GM12878 (cell line): Measurements from ENCODE around the gene FAT4. TPM values are rescaled to one million over a fixed set of nuclear protein-coding genes. Genes with fewer than 3 reads are reported as not detected.

Source experiments
- ATAC-seq: fragments of 200-7000 bp; cut with Tn5 transposase; 3 replicates; pipeline ENCODE4 v1.9.1; 2020; ENCODE audit warnings: mild to moderate bottlenecking, moderate library complexity
- BruUV-seq: library from RNA; stranded (reverse); fragments of 400-500 nt; replicated peaks from 2 replicates; lab custom pipeline; 2021; lab: Mats Ljungman, UMichigan
- CTCF ChIA-PET: fragments of 300-600 bp; sonication (Branson Sonifier 250); formaldehyde crosslinking; extraction: SDS; loops from one replicate; lab custom pipeline; 2021; ENCODE audit warnings: inconsistent platforms; lab: Yijun Ruan, JAX
- POLR2A ChIA-PET: fragments of 350-600 bp; formaldehyde crosslinking; extraction: SDS; loops from one replicate; lab custom pipeline; 2021; ENCODE audit warnings: inconsistent platforms; lab: Charles Lee
- RAD21 ChIA-PET: fragments of 300-600 bp; sonication (Branson Sonifier 250); formaldehyde crosslinking; loops from one replicate; lab custom pipeline; 2023; ENCODE audit warnings: antibody characterized with exemption; ENCODE audit not compliant: unreplicated experiment; lab: Charles Lee
- SMC1A ChIA-PET: fragments of 300-600 bp; sonication (Branson Sonifier 250); formaldehyde crosslinking; loops from one replicate; lab custom pipeline; 2023; ENCODE audit not compliant: unreplicated experiment, uncharacterized antibody; lab: Charles Lee
- DNase-seq: peaks from one replicate; pipeline ENCODE4 v3.0.0-alpha.2; 2011; ENCODE audit warnings: low read depth, low spot score
- FAIRE-seq: peaks from 3 replicates; lab custom pipeline; 2011; peaks lifted over from hg19 to GRCh38; lab: Jason Lieb, UNC
- H2AFZ ChIP-seq: 2 replicates; pipeline ENCODE4 v1.6.0; 2011; ENCODE audit warnings: low read depth, low read length, control low read depth; ENCODE audit not compliant: control insufficient read depth
- H3K27ac ChIP-seq: 2 replicates; pipeline ENCODE4 v1.5.1; 2011; ENCODE audit warnings: control low read depth; ENCODE audit not compliant: control insufficient read depth, insufficient read depth
- H3K27me3 ChIP-seq, 2 experiments: replicated peaks in 1 of 2; 2 replicates each; pipeline versions ENCODE4 v1.6.0 to v1.6.1; 2011; ENCODE audit warnings: low read length in 1 of 2; ENCODE audit not compliant: control insufficient read depth in 2 of 2, insufficient read depth in 2 of 2
- H3K36me3 ChIP-seq, 2 experiments: 2 replicates each; pipeline ENCODE4 v1.5.1; 2011; ENCODE audit warnings: low read length in 1 of 2; ENCODE audit not compliant: control insufficient read depth in 2 of 2, insufficient read depth in 2 of 2
- H3K4me1 ChIP-seq: 2 replicates; pipeline ENCODE4 v1.6.1; 2011; ENCODE audit warnings: mild to moderate bottlenecking, low read length, moderate library complexity, mixed read lengths; ENCODE audit not compliant: control insufficient read depth, insufficient read depth
- H3K4me2 ChIP-seq: 2 replicates; pipeline ENCODE4 v1.6.0; 2011; ENCODE audit warnings: control low read depth; ENCODE audit not compliant: control insufficient read depth, insufficient read depth
- H3K4me3 ChIP-seq: fragments of 200-600 bp; sonication (generic); 2 replicates; pipeline ENCODE4 v1.5.1; 2016
- H3K79me2 ChIP-seq: 2 replicates; pipeline ENCODE4 v1.6.0; 2011; ENCODE audit warnings: low read length; ENCODE audit not compliant: control insufficient read depth, insufficient read depth
- H3K9ac ChIP-seq: 2 replicates; pipeline ENCODE4 v1.8.0; 2011; ENCODE audit warnings: low read length, control low read depth, mixed read lengths; ENCODE audit not compliant: control insufficient read depth, insufficient read depth
- H3K9me3 ChIP-seq: replicated peaks from 3 replicates; pipeline ENCODE4 v1.5.1; 2011; ENCODE audit warnings: mild to moderate bottlenecking, low read length; ENCODE audit not compliant: control insufficient read depth, insufficient read depth
- H4K20me1 ChIP-seq: 2 replicates; pipeline ENCODE4 v1.6.0; 2011; ENCODE audit not compliant: control insufficient read depth, insufficient read depth
- FOXK2 ChIP-seq: fragments of 450-650 bp; IDR thresholded peaks from 2 replicates; pipeline ENCODE4 v1.6.1; 2017; ENCODE audit warnings: mild to moderate bottlenecking, moderate library complexity
- WRNIP1 ChIP-seq: IDR thresholded peaks from 2 replicates; pipeline ENCODE4 v1.6.1; 2011; ENCODE audit warnings: low read depth, low read length, improper control_type of control experiment, borderline replicate concordance
- WGBS: methylation state at CpG from one replicate; pipeline ENCODE4 v1.1.6; 2016; ENCODE audit warnings: low lambda C conversion rate; ENCODE audit not compliant: insufficient replicate concordance, insufficient coverage; ENCODE audit errors: missing lambda C conversion rate; 5-methylcytosine and 5-hydroxymethylcytosine counted together
- in situ Hi-C: fragments of 300-500 bp; cut with MboI; formaldehyde crosslinking; loops from 9 replicates; pipeline ENCODE4 v1.14.3; 2018; ENCODE audit warnings: mixed read lengths
- intact Hi-C: fragments of 100-400 bp; cut with micrococcal nuclease; formaldehyde crosslinking; loops from one replicate; pipeline ENCODE4 v1.14.2; 2022; ENCODE audit not compliant: unreplicated experiment
- polyA plus RNA-seq, 11 experiments: library from polyadenylated mRNA; depleted of rRNA in 4 of 11; unstranded in 6 of 11; stranded (reverse) in 5 of 11; fragments of >200 nt; fragmentation: Nextera tagmentation in 4 of 11; fragmentation: Illumina TruSeq in 1 of 11; extraction: Ambion mirVana in 4 of 11; extraction: Trizol in 1 of 11; gene quantifications; 1 replicate in 1 of 11; 2 replicates in 10 of 11; pipeline versions ENCODE4 v1.2.1 to v1.2.3, GENCODE V29; 2011 to 2016; ENCODE audit warnings: inconsistent platforms in 2 of 11, missing spikeins in 2 of 11, low read depth in 1 of 11
- total RNA-seq, 4 experiments: library from RNA; depleted of rRNA in 3 of 4; stranded (reverse); fragments of >200 nt in 3 of 4; fragmentation: Illumina TruSeq in 1 of 4; extraction: Trizol in 1 of 4; gene quantifications; 2 replicates each; pipeline versions ENCODE4 v1.2.1 to v1.2.3, GENCODE V29; 2013 to 2021
- TF ChIP-seq, protein P1 (sequence below): IDR thresholded peaks from 2 replicates; pipeline ENCODE4 v1.6.1; 2011; ENCODE audit warnings: borderline replicate concordance, low read depth, mild to moderate bottlenecking, moderate library complexity, low read length; ENCODE audit not compliant: insufficient read depth, poor library complexity, severe bottlenecking

Gene FAT4
- total and polyA plus RNA-seq, 10 of the 15 experiments (the other 5 are each of a cell fraction or from before 2014, with no cell fraction given), result 0.03 TPM; not detected in 9

DNA sequence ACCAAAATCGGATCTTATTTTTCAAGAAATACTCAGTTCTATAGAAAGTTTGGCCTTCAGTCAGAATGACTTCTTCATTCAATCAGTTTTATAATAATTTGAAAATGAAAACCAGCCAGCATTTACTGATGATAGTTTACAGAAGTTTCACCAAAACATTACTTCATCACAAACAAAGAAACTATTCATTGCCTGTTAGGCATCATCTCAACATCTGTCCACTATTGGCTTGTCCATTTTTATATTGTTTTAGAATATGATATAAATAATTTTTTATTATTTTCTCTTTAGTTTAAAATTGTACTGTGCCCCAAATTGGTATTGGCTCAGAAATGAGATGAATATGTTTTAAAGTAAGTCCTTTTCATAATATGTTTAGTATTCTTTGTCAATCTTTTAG, 38.4 kb downstream of the FAT4 start:
- WGBS, result 8% methylated on average over 1 of the region's 1 CpG
- FAIRE-seq (no peak), ATAC-seq (no peak), DNase-seq (no peak)
- Histone ChIP-seq H3K4me2 (no peak overlapping the region), H3K4me1 (no peaks in the 10 kb centered on the region), H4K20me1 (no peaks in the 10 kb centered on the region), H2AFZ (no peak overlapping the region), H3K9ac (no peak overlapping the region), H3K79me2 (no peaks in the 10 kb centered on the region), H3K36me3 (no peaks in the 10 kb centered on the region), H3K27me3 (no peaks in the 10 kb centered on the region), H3K9me3 (no peaks in the 10 kb centered on the region), H3K27ac (no peak overlapping the region), H3K4me3 (no peak overlapping the region)
- RAD21 ChIA-PET, result no interaction called here
- SMC1A ChIA-PET, result no interaction called here
- CTCF ChIA-PET, result no interaction called here
- in situ Hi-C loops (no loop called here), intact Hi-C loops (no loop called here)
- no peak for TF ChIP-seq FOXK2
- no TSS peak for BruUV-seq
- POLR2A ChIA-PET, result no interaction called here

DNA sequence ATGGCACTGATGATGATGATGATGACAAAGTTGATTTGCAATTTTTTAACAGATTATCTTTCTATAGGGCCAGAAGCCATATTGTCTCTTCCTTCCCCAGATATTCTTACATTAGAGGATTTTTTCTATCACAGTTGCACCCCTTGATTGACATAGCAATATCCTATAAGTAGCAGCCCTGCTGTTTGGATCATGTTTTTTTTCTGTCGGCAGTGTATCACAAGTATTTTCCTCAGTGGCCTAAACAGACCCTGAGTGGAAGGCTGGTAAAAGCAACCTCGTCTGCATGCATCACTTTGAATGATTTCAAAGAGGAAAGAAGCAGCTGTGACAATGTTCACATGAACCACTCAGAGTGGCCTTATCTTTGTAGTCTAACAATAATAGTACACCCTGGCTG, 41.0 kb downstream of the FAT4 start:
- H3K9me3 ChIP-seq, result no peaks in the 10 kb centered on the region
- no peak for FAIRE-seq
- ChIA-PET SMC1A (interaction anchor here (0.5 to 0.9 kb wide), 2 partner anchors 11 to 1054 kb away, joined by 3 read pairs; no protein-coding TSS in a partner anchor), CTCF (interaction anchor here (0.6 kb wide), 2 partner anchors 33 to 1059 kb away, joined by 4 read pairs; no protein-coding TSS in a partner anchor), POLR2A (no interaction called here), RAD21 (no interaction called here)
- H3K9ac ChIP-seq, result no peak overlapping the region
- no peaks in the 10 kb centered on the region for H3K4me1 ChIP-seq
- intact Hi-C loops, result no loop called here
- DNase-seq, result no peak
- 13% methylated on average over 2 of the region's 2 CpGs for WGBS
- in situ Hi-C loops, result no loop called here
- H3K4me2 ChIP-seq, result no peak overlapping the region
- no peak for TF ChIP-seq WRNIP1
- TF ChIP-seq, protein P1, sequence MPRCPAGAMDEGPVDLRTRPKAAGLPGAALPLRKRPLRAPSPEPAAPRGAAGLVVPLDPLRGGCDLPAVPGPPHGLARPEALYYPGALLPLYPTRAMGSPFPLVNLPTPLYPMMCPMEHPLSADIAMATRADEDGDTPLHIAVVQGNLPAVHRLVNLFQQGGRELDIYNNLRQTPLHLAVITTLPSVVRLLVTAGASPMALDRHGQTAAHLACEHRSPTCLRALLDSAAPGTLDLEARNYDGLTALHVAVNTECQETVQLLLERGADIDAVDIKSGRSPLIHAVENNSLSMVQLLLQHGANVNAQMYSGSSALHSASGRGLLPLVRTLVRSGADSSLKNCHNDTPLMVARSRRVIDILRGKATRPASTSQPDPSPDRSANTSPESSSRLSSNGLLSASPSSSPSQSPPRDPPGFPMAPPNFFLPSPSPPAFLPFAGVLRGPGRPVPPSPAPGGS, result no peak
- no peaks in the 10 kb centered on the region for H3K36me3 ChIP-seq
- no peak for ATAC-seq
- no peaks in the 10 kb centered on the region for H4K20me1 ChIP-seq
- no peaks in the 10 kb centered on the region for H3K79me2 ChIP-seq
- no TSS peak for BruUV-seq
- H3K27me3 ChIP-seq, result no peaks in the 10 kb centered on the region
- H2AFZ ChIP-seq, result no peak overlapping the region
- no peak overlapping the region for H3K27ac ChIP-seq
- H3K4me3 ChIP-seq, result no peak overlapping the region
